GM19397 (cell line): ENCODE measurements around the gene CFC1.
"Not testable (repeated sequence)": the region's sequence is repeated elsewhere in the genome, so short reads cannot be mapped to it uniquely, and the experiment has no call there.

Experiments
- ATAC-seq: cut with Tn5 transposase; IDR thresholded peaks from one replicate; pipeline ENCODE4 v1.9.1; 2021; ENCODE audit warnings: mild to moderate bottlenecking, moderate library complexity; ENCODE audit not compliant: unreplicated experiment

CFC1 gene

GRCh38 chr2:130599393-130599792, at the start of gene CFC1:
TSS of gene CFC1 (minus strand) at chr2:130599575. CDS start at chr2:130599287, 288 bp downstream.
- ATAC-seq = not testable (repeated sequence)

- not testable (repeated sequence) for ATAC-seq
Observed at GRCh38 chr2:130641688-130642087, 42.3 kb upstream of the CFC1 start.

DNA sequence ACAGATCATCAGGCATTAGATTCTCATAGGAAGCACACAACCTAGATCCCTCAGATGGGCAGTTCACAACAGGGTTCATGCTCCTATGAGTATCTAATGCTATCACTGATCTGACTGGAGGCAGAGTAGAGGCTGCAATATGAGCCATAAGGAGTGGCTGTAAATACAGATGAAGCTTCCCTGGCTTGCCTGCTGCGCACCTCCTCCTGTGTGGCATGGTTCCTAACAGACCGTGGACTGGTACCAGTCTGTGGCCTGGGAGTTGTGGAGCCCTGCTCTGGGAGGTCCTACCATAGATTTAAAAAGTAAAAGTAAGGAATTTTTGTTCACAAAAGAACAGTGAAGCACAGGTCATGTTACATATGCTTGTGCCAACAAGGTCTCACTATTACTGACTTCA, 39.6 kb upstream of the CFC1 start:
- ATAC-seq = not testable (repeated sequence)

GRCh38 chr2:130628784-130629475, 29.6 kb upstream of the CFC1 start:
- not testable (repeated sequence) for ATAC-seq

GRCh38 chr2:130611140-130611539, 11.8 kb upstream of the CFC1 start, which contains the start of gene POTEJ:
TSS of gene POTEJ (plus strand) at chr2:130611440. CDS start at chr2:130611533, 93 bp downstream.
- ATAC-seq = not testable (repeated sequence)

- not testable (repeated sequence) for ATAC-seq
Observed at GRCh38 chr2:130610486-130610885, 11.1 kb upstream of the CFC1 start.

DNA sequence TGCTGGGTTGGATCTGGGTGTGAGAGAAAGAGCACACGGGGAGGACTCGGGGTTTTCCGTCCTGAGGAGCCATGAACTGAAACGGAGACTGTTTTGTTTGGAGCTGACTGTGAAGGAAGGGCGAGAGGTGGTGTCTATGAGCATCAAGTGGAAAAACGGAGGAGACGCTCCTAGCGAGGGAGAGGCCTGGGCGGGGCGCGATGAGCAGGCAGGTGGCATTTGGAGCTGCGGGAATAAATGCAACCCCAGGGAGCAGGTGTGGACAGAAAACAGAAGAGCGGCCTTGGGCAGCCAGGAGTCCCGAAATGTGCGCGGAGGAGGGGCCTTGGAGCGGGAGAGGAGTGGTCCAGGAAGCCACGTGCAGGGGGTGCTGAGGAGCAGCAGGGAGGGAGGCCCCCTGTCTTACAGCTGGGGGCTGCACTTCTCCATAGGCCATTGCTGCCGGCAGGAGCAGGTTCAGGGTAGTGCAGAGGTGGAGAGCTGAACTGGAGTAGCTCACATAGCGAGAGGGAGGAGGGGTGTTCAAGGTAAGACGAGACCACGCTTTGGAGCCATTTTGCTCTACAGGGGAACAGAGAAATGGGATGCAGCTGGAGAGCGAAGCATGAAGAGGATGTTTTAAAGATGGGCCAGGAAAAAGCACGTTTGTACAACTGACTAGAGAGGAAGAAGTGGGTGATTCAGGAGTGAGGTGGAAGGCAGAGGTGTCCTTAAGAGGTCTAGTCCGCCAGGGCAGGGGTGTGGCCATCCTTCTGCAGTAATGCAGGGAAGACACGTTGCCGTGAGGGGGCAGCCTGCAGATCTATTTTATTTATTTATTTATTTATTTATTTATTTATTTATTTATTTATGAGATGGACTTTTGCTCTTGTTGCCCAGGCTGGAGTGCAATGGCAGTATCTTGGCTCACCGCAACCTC, 9.9 kb upstream of the CFC1 start:
- ATAC-seq = not testable (repeated sequence)

- ATAC-seq = not testable (repeated sequence)
Observed at GRCh38 chr2:130608276-130609001, 9.1 kb upstream of the CFC1 start.

DNA sequence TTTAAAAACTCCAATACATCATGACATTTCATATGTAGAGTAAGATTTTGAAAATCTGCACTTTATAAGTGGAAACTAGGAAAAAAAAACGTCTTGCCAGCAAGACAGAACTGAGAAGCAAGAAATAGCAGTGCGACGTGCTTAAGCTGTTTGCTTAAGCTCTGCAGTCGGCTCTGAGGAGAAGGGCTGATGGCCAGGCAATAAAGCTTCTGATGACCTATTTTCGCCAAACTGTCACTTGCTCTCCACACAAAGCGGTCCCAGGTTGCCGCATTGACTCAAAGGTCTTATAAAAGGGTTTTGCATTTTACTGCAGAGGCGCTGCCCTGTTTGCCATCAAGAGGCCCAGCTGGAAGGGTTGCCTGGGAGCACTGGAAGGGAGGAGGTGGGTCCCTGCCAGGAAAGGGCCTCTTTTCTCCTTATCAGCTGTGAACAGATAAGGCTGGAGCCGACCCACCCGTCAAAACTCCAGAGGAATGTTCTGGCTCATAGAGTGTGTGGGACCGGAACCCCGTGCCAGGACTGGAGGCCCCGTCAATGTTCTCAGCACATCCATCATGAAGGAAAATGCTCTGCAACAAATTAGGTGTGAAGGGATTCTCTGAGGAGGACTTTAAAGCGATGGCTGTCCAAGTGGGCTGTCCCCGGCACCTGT, 2.4 kb upstream of the CFC1 start:
- not testable (repeated sequence) for ATAC-seq

GRCh38 chr2:130599926-130600325, 551 bp upstream of the CFC1 start:
- ATAC-seq = not testable (repeated sequence)

- not testable (repeated sequence) for ATAC-seq
Observed at GRCh38 chr2:130598463-130598862, 912 bp downstream of the CFC1 start.

DNA sequence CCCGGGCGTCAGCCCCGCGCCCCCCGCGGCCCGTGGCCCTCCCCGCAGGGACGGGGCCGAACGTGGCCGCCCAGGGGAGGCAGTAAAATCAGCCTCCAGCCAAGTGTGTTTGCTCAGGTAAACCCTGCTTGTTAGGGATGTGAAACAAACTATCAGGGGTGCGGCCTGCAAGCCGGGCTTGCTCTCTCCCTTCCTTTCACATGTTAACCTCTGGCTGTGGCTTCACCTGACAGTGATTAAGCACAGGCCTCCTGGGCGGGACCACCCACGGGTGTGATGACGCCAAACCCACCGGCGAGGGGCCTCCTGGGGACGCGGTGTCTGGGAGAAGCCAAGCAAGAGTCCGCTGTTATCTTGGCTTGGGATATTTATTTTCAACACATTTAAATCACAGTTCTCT, 1.4 kb downstream of the CFC1 start:
- ATAC-seq = not testable (repeated sequence)

GRCh38 chr2:130596757-130597156, 2.6 kb downstream of the CFC1 start:
- not testable (repeated sequence) for ATAC-seq

DNA sequence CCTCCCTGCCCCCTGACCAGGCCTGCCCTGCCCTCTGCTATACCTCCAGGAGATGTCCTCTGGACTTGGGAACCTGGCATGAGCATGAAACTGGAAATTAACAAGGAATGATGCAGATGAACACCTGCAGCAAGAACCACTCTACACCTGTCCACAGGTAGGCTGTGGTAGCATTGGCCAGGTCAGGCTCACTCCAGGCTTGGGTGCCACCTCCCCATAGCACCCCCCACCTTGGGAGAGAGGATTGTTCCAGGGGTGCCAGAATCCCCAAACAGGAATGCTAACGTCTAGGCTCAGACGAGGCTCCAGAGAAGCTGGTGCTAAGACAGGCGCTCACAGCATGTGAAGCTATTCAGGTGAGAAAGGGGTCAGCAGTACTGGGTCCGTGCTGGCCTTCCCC, 5.4 kb downstream of the CFC1 start:
- ATAC-seq = not testable (repeated sequence)

DNA sequence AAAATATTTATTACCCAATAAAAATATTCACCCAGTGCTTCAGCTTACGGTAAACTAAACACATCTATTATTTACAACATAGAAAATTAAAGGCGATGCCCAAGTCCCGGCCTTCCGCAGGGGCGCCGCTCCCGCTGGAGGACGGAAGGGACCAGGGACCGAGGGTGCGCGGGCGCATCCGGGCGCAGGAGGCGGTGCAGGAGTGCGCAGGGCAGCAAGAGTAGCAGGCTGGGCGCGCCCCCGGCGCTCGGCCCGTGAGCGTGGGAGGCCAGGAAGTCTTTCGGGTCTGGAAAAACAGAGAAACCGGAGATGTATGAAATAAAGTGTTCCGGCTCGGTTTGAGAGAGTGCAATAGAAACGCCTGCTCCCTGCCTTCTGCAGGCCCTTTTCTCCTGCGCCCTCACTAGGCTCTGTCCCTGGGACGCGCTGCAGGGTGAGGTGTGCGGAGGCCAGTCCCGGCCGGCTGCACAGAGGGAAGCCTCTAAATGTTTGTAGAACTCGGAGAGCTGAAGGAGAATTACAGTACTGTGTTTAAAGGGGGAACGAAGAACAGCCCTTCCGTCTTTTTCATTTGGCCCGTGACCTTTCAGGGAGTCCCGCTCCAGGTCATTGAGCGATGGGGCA, 6.5 kb downstream of the CFC1 start:
- ATAC-seq = not testable (repeated sequence)

DNA sequence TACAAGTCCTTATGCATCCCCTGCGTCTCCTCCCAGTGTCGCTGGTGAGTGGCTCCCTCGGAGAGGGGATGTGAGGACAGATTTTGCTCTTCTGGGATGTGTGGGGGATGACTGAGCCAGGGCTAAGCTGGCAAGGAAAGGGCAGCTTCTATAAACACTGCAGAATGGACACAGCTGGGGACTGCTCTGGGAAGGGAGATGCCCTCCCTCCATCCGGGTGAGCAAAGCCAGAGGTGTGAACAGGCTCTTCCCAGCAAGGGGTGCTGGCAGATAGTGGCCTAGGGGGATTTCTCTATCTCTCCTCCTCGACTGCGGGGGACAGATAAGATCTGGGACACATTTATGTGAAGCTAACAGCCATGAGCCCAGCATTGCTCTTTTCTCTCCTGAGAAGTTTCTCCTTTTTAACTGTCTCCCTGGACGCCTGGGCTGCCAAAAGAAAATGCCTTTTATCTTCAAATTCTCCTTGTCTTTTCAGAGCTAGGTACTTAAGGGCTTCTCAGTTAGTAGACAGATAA, 8.5 kb downstream of the CFC1 start:
- not testable (repeated sequence) for ATAC-seq

DNA sequence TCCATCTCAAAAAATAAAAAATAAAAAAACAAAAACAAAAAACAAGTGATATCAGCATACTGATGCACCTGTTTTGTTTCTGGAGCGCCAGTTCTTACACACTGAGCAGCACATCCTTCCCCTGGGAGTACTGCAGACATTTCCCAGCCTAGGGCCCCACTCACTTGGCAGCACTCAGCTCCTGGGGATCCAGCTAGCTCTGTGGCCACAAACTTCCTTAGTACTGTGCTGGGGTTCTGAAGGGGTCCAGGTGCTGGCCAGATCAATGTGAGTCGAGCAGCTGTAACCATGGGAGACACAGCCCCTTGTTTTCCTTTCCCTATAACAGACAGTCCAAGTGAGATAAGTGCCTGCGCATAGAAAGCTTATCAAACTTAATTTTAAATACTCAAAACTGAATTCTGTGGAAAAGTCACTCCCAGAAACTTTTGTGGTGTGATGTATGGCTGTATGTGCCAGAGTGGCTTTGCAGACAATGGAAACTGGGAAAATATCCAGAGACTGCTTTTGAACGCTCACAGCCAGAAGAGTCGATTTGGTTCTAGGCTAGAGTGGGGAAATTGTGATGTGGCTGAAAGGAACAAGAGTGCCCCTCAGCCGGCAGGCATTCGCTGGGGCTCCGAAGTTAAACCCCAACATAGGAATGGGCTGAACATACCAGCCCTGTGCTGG, 9.1 kb downstream of the CFC1 start:
- not testable (repeated sequence) for ATAC-seq

- ATAC-seq = not testable (repeated sequence)
Observed at GRCh38 chr2:130588688-130589458, 10.5 kb downstream of the CFC1 start.
